Lower leg skin (tissue), 3 donors: Measurements from ENCODE around the gene TIPIN.

Experiments
- CTCF ChIP-seq, 3 donors: fragments of 450-650 bp; IDR thresholded peaks; one replicate each; pipeline ENCODE4 v1.5.1; 2016; ENCODE audit warnings: antibody characterized with exemption in 3 of 3, mild to moderate bottlenecking in 3 of 3, moderate library complexity in 2 of 3
- POLR2A ChIP-seq, 2 donors: fragments of 450-650 bp; IDR thresholded peaks; one replicate each; pipeline ENCODE4 v1.6.1; 2016 to 2017; ENCODE audit warnings: antibody characterized with exemption in 2 of 2, mild to moderate bottlenecking in 1 of 2, moderate library complexity in 1 of 2

DNA sequence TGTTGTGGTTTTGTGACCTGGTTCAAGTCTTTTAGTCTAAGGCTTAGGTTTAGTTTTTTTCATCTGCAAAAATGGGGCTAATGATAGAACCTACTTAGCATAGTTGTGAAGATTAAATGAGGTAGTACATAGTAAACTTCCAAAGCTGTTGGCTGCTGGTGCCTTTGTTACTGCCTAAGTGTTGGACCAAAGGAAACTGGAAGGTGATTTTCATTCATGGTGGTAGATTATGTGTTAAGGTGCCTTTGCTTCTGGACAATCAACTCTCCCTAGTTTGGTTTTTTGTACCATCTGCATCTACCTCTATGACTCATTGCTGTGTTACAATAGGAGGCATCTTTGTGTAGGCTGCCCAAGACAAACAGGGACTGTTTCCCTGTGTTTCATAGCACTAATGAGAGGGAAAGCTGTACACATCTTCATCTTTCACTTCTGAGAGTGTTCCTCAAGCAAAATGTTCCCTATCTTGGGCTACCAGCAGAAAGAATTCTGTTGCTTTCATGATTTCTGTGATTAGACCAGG is 33.4 kb upstream of the TIPIN start:
- TF ChIP-seq CTCF (IDR thresholded peaks at IDR 0.05) (no peak), POLR2A (IDR thresholded peaks at IDR 0.05) (no peak)
